Right hindlimb (tissue), 1 donor: ENCODE measurements around the gene CIART.
"Not testable (repeated sequence)": the region's sequence is repeated elsewhere in the genome, so short reads cannot be mapped to it uniquely, and the experiment has no call there.

Experiments used
- DNase-seq: peaks from one replicate; pipeline ENCODE4 v3.0.0-alpha.2; 2018

The CIART gene

DNA sequence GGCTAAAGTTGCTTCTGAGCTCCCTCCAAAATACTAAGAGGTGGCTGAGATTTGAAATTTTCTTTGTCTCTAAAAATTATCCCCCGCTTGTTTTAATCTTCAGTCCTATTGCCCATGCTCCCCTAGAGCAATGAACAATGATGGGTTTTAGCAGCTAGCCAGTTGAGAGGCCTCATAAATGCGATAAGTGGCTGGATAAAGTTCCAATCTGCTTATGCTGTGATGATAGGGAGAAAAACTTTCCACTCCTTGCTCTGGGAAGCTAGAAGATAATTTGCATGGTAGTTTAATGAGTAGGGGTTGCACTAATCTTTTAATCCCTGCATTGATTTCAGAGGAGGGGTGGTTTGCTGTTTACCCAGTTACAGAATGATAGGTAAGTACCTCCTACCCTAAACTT lies 29.4 kb downstream of the CIART start:
- no peak for DNase-seq

DNA sequence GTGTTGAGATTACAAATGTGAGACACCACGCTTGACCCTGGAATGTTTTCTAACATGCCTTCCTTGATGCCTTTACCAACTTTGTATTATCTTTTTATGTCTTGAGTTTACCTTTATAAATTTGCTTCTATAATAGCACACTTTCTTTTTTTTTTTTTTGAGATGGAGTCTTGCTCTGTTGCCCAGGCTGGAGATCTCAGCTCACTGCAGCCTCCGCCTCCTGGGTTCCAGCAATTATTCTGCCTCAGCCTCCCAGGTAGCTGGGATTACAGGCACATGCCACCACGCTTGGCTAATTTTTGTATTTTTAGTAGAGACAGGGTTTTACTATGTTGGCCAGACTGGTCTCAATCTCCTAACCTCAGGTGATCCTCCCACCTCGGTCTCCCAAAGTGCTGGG lies 32.3 kb downstream of the CIART start:
- DNase-seq = not testable (repeated sequence)

DNA sequence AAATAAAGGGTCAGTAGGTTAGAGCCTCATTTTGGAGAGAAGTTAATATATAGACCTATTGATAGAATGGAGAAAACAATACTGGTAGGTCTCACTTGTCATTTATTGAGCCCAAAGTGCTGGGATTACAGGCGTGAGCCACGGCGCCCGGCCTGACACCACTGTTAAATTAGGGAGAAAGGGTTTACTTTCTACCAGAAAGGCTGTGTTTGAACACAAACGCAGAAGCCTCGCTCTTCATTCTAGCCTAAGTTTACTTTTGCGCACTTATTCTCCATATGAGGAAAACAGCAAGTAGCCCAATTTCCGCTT lies 38.3 kb downstream of the CIART start:
- no peak for DNase-seq

DNA sequence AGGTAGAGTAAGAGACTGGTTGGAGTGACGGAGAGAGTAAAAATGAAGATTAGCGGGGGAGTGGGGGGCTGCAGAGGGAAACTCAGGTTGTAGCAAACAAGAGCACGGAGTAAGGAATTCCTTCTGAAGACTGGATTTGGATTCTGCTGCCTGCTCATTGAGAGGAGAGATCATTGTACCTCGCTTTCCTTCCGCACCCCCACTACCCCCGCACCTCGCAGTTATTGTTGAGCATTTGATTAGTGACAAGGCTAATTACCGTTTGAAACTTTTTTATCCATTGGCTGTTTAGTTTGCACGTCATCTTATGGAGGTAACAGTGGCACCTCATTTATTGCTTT lies 39.4 kb downstream of the CIART start:
- no peak for DNase-seq

DNA sequence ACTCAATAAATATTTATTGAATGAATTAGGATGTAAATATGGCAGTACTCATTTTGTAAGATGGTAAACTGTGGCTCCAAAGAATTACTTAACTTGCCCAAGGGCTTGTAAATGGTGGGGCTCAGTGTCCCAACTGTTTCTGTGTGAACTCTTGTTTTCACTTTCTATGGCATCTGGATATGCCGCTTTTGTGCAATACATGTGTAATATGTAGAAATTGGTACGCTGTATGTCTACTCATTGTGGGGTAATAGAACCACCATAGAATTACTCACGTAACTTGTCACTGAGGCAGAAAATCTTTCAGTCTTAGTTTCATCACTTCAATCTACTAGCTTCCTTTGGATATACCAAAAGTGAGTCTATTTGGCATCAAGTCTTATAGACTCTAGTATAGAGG lies 40.0 kb downstream of the CIART start:
- no peak for DNase-seq

DNA sequence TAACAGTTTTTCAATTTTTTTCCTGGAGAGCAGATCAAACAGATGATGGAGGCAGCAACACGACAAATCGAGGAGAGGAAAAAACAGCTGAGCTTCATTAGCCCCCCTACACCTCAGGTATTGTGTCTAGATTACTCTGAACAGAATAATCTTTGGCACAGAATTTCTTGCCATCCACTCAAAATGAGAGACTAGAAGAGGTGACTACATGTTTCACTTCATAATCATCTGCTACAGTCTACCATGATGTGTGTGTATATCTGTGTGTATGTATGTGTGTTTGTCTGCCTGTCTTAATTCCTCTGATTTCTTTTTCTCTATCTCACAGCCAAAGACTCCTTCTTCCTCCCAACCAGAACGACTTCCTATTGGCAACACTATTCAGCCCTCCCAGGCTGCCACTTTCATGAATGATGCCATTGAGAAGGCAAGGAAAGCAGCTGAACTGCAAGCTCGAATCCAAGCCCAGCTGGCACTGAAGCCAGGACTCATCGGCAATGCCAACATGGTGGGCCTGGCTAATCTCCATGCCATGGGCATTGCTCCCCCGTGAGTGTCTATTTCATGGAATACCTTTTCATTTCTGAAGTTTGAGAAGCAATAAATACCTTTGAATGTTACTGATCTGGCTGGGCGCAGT lies 50.4 kb downstream of the CIART start:
- DNase-seq = no peak
